HG03103 (cell line): ENCODE measurements around the gene CCL25.
"Not testable (repeated sequence)": the region's sequence is repeated elsewhere in the genome, so short reads cannot be mapped to it uniquely, and the experiment has no call there.

Experiments used
- ATAC-seq: cut with Tn5 transposase; IDR thresholded peaks from one replicate; pipeline ENCODE4 v1.9.1; 2021; ENCODE audit warnings: low read depth; ENCODE audit not compliant: unreplicated experiment

The CCL25 gene

GRCh38 chr19:8084152-8084551, 31.6 kb downstream of the CCL25 start:
- no peak for ATAC-seq

GRCh38 chr19:8085598-8086408, 33.2 kb downstream of the CCL25 start:
- ATAC-seq: no peak

GRCh38 chr19:8086849-8087248, 34.3 kb downstream of the CCL25 start:
- no peak for ATAC-seq

GRCh38 chr19:8087876-8088275, 35.3 kb downstream of the CCL25 start:
- no peak for ATAC-seq

GRCh38 chr19:8088752-8089663, 36.4 kb downstream of the CCL25 start:
- no peak for ATAC-seq

GRCh38 chr19:8089664-8090601, 37.4 kb downstream of the CCL25 start:
- no peak for ATAC-seq

GRCh38 chr19:8090950-8091349, 38.4 kb downstream of the CCL25 start:
- ATAC-seq: no peak

- ATAC-seq: no peak
These were observed 41.2 kb downstream of the CCL25 start for GRCh38 chr19:8093740-8094139.

- no peak for ATAC-seq
These were observed 41.8 kb downstream of the CCL25 start for GRCh38 chr19:8094336-8094735.

- ATAC-seq: no peak
These were observed 42.9 kb downstream of the CCL25 start for GRCh38 chr19:8095354-8095886.

- no peak for ATAC-seq
These were observed 43.5 kb downstream of the CCL25 start for GRCh38 chr19:8096071-8096470.

GRCh38 chr19:8097198-8097597, 44.6 kb downstream of the CCL25 start:
- ATAC-seq: no peak

- ATAC-seq: no peak
These were observed 45.4 kb downstream of the CCL25 start for GRCh38 chr19:8097681-8098567.

- ATAC-seq: no peak
These were observed 48.8 kb downstream of the CCL25 start for GRCh38 chr19:8101311-8101710.

GRCh38 chr19:8101910-8102309, 49.4 kb downstream of the CCL25 start:
- not testable (repeated sequence) for ATAC-seq

- no peak for ATAC-seq
These were observed 52.9 kb downstream of the CCL25 start for GRCh38 chr19:8105471-8105870.

GRCh38 chr19:8107301-8107903, 54.8 kb downstream of the CCL25 start:
- ATAC-seq: no peak

- ATAC-seq: no peak
These were observed 56.2 kb downstream of the CCL25 start for GRCh38 chr19:8108560-8109445.
